OCI-LY3 (cell line): Measurements from ENCODE around the gene TLCD3B.

Experiments used
- EZH2phosphoT487 ChIP-seq: fragments of 200-600 bp; shearing (Covaris generic); IDR thresholded peaks from 2 replicates; pipeline ENCODE4 v1.6.1; 2018; ENCODE audit warnings: antibody characterized with exemption, mixed run types, low read depth
- TF ChIP-seq, protein P1 (sequence below): fragments of 200-600, 300-600 bp; sonication (generic); IDR thresholded peaks from 2 replicates; pipeline ENCODE4 v1.5.1; 2014; ENCODE audit warnings: antibody characterized with exemption, low read length, low read depth

DNA sequence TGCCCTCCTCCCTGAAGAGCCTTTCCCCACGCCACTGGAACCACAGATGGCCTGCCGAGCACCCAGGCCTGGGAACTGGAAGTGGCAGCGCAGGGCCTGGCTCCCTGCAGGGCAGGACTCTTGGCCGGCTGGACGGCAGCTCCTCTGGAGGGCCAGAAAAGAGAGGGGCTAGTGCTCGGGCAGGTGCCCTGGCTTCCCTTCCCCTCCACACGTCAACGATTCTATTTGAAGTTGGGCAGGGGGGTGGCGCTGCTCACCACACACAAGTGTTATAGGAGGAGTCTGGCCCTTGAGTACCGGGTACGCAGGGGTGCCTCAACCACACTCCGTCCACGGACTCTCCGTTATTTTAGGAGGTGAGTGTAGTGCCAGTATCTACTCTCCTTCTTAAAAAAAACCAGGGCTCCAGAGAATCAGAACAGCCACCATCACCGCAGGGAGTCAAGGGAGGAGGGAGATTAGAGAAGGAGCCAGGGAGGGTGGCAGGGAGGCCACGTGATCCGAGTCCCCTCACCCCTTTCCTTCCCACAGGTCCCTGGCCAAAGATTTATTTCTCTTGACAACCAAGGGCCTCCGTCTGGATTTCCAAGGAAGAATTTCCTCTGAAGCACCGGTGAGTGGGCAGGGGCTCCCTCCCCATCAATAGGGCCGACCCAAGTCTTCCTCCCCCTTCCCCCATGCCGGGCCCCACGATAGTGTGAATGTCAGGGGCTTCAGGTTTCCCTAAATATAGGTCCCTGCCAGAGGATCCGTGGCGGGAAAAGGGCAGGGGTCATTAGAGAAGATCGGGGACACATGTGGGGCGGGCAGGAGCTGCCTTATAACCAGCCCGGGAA lies 33.0 kb upstream of the TLCD3B start:
- TF ChIP-seq, protein P1, sequence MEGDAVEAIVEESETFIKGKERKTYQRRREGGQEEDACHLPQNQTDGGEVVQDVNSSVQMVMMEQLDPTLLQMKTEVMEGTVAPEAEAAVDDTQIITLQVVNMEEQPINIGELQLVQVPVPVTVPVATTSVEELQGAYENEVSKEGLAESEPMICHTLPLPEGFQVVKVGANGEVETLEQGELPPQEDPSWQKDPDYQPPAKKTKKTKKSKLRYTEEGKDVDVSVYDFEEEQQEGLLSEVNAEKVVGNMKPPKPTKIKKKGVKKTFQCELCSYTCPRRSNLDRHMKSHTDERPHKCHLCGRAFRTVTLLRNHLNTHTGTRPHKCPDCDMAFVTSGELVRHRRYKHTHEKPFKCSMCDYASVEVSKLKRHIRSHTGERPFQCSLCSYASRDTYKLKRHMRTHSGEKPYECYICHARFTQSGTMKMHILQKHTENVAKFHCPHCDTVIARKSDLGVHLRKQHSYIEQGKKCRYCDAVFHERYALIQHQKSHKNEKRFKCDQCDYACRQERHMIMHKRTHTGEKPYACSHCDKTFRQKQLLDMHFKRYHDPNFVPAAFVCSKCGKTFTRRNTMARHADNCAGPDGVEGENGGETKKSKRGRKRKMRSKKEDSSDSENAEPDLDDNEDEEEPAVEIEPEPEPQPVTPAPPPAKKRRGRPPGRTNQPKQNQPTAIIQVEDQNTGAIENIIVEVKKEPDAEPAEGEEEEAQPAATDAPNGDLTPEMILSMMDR, result peak; percentile 62
- TF ChIP-seq EZH2phosphoT487, result no peak
